Measurements from ENCODE around the gene GABRR2. TPM values are rescaled to one million over a fixed set of nuclear protein-coding genes. Genes with fewer than 3 reads are reported as not detected.

Gene GABRR2
- total RNA-seq, 6 experiments from 2014 or later: 0.10 to 0.24 (median 0.12) TPM; not detected in 2

DNA sequence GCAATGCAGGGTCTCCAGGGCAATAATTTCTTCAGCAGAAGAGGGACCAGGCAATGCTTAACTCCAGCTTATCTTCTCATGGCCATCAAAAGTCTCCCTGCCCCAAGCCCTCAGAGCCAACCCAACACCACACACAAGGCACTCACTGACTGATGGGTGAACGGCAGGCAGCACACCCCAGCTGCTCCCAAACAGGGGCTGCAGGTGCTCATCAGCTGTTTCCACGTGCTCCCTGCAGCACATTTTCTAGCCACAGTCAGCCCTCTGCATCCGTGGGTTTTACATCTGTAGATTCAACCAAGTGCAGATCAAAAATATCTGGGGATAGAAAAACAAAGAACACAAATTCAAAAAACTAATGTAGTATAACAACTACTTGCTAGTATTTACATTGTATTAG lies 94.0 kb downstream of the GABRR2 start:
- no peak overlapping the region for H3K4me3 Mint-ChIP-seq
- H3K9me3 Mint-ChIP-seq: peaks cover 5% of the 10 kb centered on the region; the same call in 1 of the 2 replicates
- TF ChIP-seq, protein P1, sequence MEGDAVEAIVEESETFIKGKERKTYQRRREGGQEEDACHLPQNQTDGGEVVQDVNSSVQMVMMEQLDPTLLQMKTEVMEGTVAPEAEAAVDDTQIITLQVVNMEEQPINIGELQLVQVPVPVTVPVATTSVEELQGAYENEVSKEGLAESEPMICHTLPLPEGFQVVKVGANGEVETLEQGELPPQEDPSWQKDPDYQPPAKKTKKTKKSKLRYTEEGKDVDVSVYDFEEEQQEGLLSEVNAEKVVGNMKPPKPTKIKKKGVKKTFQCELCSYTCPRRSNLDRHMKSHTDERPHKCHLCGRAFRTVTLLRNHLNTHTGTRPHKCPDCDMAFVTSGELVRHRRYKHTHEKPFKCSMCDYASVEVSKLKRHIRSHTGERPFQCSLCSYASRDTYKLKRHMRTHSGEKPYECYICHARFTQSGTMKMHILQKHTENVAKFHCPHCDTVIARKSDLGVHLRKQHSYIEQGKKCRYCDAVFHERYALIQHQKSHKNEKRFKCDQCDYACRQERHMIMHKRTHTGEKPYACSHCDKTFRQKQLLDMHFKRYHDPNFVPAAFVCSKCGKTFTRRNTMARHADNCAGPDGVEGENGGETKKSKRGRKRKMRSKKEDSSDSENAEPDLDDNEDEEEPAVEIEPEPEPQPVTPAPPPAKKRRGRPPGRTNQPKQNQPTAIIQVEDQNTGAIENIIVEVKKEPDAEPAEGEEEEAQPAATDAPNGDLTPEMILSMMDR (IDR thresholded peaks at IDR 0.05): no peak
- H3K27me3 Mint-ChIP-seq (ENCODE audit: insufficient read depth): peaks cover 10% of the 10 kb centered on the region
- no peaks in the 10 kb centered on the region for H3K36me3 Mint-ChIP-seq (ENCODE audit: low read depth)
- no peak for DNase-seq
- no peak overlapping the region for H3K27ac Mint-ChIP-seq
- H3K4me1 Mint-ChIP-seq (ENCODE audit: low read depth): peaks cover 16% of the 10 kb centered on the region; the same call in 1 of the 2 replicates

DNA sequence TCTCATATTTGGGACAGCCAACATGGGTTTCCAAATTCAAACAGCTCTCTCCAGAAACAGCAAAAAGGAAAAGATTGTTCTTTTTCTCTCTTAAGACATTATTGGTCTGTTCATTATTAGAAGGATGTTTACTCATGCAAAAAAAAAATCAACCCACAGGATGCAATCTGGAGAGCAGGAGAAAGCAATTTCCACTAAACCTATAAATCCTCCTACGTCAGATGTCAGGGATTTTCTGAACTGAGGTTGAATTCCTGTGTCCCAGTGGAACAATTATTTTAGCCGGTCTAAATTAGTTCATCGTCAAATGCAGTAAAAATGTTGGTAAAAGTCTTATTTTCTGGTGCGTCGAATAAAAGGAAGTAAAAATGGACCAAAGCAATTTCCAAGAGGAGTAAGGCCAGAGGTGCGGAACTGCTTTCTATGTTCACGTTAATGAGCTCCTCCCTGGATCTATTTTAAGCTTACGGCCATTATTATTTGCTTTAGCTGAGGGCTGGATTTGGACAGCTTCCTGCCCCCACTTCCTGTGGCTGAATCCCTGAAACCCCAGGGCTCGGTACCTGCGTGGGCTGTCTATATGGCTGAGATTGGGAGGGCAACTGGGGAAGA lies 97.7 kb downstream of the GABRR2 start, which contains the start of gene GABRR1:
Gene GABRR1, minus strand, starts transcription at position 60 of the 612 bp plus-strand sequence. Its CDS starts 36 bp downstream, at position 24.
- H3K4me1 Mint-ChIP-seq (ENCODE audit: low read depth): peaks cover 13% of the 10 kb centered on the region; the same call in 1 of the 2 replicates
- peaks cover 11% of the 10 kb centered on the region for H3K27me3 Mint-ChIP-seq (ENCODE audit: insufficient read depth)
- H3K4me3 Mint-ChIP-seq: no peak within 1 kb of the TSS
- no peaks in the 10 kb centered on the region for H3K36me3 Mint-ChIP-seq (ENCODE audit: low read depth)
- no peak within 1 kb of the TSS for H3K27ac Mint-ChIP-seq
- no peaks in the 10 kb centered on the region for H3K9me3 Mint-ChIP-seq
- DNase-seq: no peak
- TF ChIP-seq, protein P1 (IDR thresholded peaks at IDR 0.05): no peak

DNA sequence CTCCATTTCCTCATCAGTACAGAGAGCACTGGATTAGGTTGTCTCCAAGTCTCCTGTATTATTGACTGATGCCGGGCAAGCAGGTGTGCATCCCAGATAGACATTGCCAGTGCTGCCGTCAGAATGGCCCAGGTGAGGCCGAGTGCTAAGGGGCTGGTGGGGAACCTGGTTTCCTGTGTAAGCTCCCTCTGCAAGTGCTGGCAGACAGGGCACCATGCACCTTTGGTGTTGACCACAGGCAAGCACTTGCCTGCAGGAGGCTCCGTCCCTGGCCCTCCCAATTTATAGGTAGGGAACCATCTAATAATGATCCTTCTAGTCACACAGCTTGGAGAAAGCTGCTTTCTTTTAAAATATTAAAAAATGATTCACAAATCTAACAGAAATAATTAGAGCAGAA lies 98.7 kb downstream of the GABRR2 start:
- H3K27me3 Mint-ChIP-seq (ENCODE audit: insufficient read depth): peaks cover 16% of the 10 kb centered on the region
- H3K4me3 Mint-ChIP-seq: no peak overlapping the region
- peaks cover 6% of the 10 kb centered on the region; the same call in 1 of the 2 replicates for H3K4me1 Mint-ChIP-seq (ENCODE audit: low read depth)
- DNase-seq: no peak
- no peaks in the 10 kb centered on the region for H3K36me3 Mint-ChIP-seq (ENCODE audit: low read depth)
- H3K27ac Mint-ChIP-seq: no peak overlapping the region
- H3K9me3 Mint-ChIP-seq: no peaks in the 10 kb centered on the region
- TF ChIP-seq, protein P1 (IDR thresholded peaks at IDR 0.05): no peak

DNA sequence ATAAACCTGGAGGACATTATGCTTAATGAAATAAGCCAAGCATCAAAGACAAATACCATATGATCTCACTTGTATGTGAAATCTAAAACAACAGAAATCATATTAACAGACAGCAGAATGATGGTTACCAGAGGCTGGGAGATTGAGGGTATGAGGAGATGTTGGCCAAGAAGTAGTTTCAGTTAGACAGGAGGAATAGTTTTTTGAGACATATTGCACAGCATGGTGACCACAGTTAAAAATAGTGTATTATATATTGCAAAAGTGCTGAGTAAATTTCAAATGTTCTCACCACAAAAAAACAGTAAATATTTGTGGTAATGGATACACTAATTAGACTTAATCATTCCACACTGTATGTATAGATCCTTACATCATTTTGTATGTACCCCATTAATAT lies 99.7 kb downstream of the GABRR2 start:
- Mint-ChIP-seq H3K27ac (no peak overlapping the region), H3K9me3 (no peaks in the 10 kb centered on the region), H3K27me3 (ENCODE audit: insufficient read depth) (peaks cover 15% of the 10 kb centered on the region), H3K36me3 (ENCODE audit: low read depth) (no peaks in the 10 kb centered on the region), H3K4me1 (ENCODE audit: low read depth) (peaks cover 6% of the 10 kb centered on the region; the same call in 1 of the 2 replicates), H3K4me3 (no peak overlapping the region)
- TF ChIP-seq, protein P1 (IDR thresholded peaks at IDR 0.05): no peak
- no peak for DNase-seq

DNA sequence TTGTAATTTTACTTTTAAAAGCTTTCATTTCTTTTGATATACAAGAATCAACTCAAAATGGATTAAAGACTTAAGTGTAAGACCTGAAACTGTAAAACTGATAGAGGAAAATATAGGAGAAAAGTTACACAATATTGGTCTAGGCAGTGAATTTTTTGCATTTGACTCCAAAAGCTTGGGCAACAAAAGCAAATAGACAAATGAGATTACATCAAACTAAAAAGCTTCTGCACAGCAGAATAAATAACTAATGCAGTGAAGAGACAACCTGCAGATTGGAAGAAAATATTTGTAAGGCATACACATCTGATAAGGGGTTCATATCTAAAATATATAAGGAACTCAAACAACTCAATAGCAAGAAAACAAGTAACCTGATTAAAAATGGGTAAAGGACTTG lies 100.9 kb downstream of the GABRR2 start:
- peaks cover 15% of the 10 kb centered on the region for H3K27me3 Mint-ChIP-seq (ENCODE audit: insufficient read depth)

More for the DNA sequence above, 100.9 kb downstream of the GABRR2 start:
- Mint-ChIP-seq H3K4me3 (no peak overlapping the region), H3K36me3 (ENCODE audit: low read depth) (no peaks in the 10 kb centered on the region), H3K27ac (no peak overlapping the region), H3K4me1 (ENCODE audit: low read depth) (peaks cover 6% of the 10 kb centered on the region; the same call in 1 of the 2 replicates), H3K9me3 (no peaks in the 10 kb centered on the region)
- DNase-seq: no peak
- TF ChIP-seq, protein P1 (IDR thresholded peaks at IDR 0.05): no peak

Measured in HFFc6 (cell line).